GM23338 (cell line): Measurements from ENCODE around the gene AAR2. TPM values are rescaled to one million over a fixed set of nuclear protein-coding genes. Genes with fewer than 3 reads are reported as not detected.
A peak's percentile ranks its signal among the peaks of the same experiment; 100 is the strongest.

Source experiments
- ATAC-seq: fragments of 200-7000 bp; cut with Tn5 transposase; 3 replicates; pipeline ENCODE4 v1.9.1; 2020
- DNase-seq: peaks from one replicate; pipeline ENCODE4 v3.0.0-alpha.2; 2015; ENCODE audit warnings: low spot score
- H2AFZ ChIP-seq: fragments of 200-600 bp; sonication (generic); 2 replicates; pipeline ENCODE4 v1.8.0; 2016; ENCODE audit warnings: antibody characterized with exemption, mild to moderate bottlenecking, moderate library complexity
- H3F3A ChIP-seq: fragments of 200-600 bp; sonication (generic); replicated peaks from 2 replicates; pipeline ENCODE4 v1.8.0; 2017; ENCODE audit warnings: antibody characterized with exemption, mixed run types, low read depth
- H3K27ac ChIP-seq: fragments of 200-600 bp; sonication (generic); 2 replicates; pipeline ENCODE4 v1.6.1; 2016; ENCODE audit warnings: low read depth
- H3K27me3 ChIP-seq: fragments of 200-600 bp; sonication (generic); 2 replicates; pipeline ENCODE4 v1.8.0; 2016; ENCODE audit warnings: mild to moderate bottlenecking, mixed run types, moderate library complexity; ENCODE audit not compliant: insufficient read depth
- H3K36me3 ChIP-seq: fragments of 200-600 bp; sonication (generic); 2 replicates; pipeline ENCODE4 v1.8.0; 2016; ENCODE audit warnings: mild to moderate bottlenecking; ENCODE audit not compliant: insufficient read depth
- H3K4me1 ChIP-seq: fragments of 200-600 bp; sonication (generic); 2 replicates; pipeline ENCODE4 v1.8.0; 2016; ENCODE audit warnings: mild to moderate bottlenecking, moderate library complexity; ENCODE audit not compliant: insufficient read depth
- H3K4me2 ChIP-seq: fragments of 200-600 bp; sonication (generic); 2 replicates; pipeline ENCODE4 v1.7.1; 2017; ENCODE audit warnings: mixed run types
- H3K4me3 ChIP-seq: fragments of 200-600 bp; sonication (generic); 2 replicates; pipeline ENCODE4 v1.6.1; 2016; ENCODE audit warnings: mixed run types
- H3K79me2 ChIP-seq: fragments of 200-600 bp; sonication (generic); replicated peaks from 2 replicates; pipeline ENCODE4 v1.8.0; 2017; ENCODE audit warnings: mild to moderate bottlenecking; ENCODE audit not compliant: insufficient read depth
- H3K9me2 ChIP-seq: fragments of 200-600 bp; sonication (generic); 2 replicates; pipeline ENCODE4 v1.8.0; 2017; ENCODE audit not compliant: insufficient read depth
- H4K20me1 ChIP-seq: fragments of 200-600 bp; sonication (generic); replicated peaks from 2 replicates; pipeline ENCODE4 v1.8.0; 2017; ENCODE audit warnings: mild to moderate bottlenecking; ENCODE audit not compliant: insufficient read depth
- H3K27ac Mint-ChIP-seq: 2 replicates; pipeline ENCODE4 v1.8.0; 2020; ENCODE audit warnings: inconsistent platforms, mild to moderate bottlenecking, moderate library complexity, mixed read lengths
- H3K27me3 Mint-ChIP-seq: 3 replicates; pipeline ENCODE4 v1.8.0; 2022; ENCODE audit warnings: low read depth, mild to moderate bottlenecking, moderate library complexity, mixed read lengths, inconsistent platforms; ENCODE audit not compliant: insufficient read depth, poor library complexity
- H3K36me3 Mint-ChIP-seq: 3 replicates; pipeline ENCODE4 v1.8.0; 2021; ENCODE audit warnings: low read depth, mild to moderate bottlenecking, inconsistent platforms, moderate library complexity, mixed read lengths
- H3K4me1 Mint-ChIP-seq: 3 replicates; pipeline ENCODE4 v1.8.0; 2020; ENCODE audit warnings: mild to moderate bottlenecking, inconsistent platforms, mixed read lengths
- H3K4me3 Mint-ChIP-seq: 3 replicates; pipeline ENCODE4 v1.8.0; 2021; ENCODE audit warnings: moderate library complexity, mild to moderate bottlenecking, inconsistent platforms, mixed read lengths
- H3K9me3 Mint-ChIP-seq: 3 replicates; pipeline ENCODE4 v1.8.0; 2020; ENCODE audit warnings: moderate library complexity, mild to moderate bottlenecking, inconsistent platforms, mixed read lengths
- CTCF ChIP-seq, 2 experiments: fragments of 200-600 bp in 1 of 2; sonication (generic) in 1 of 2; conservative IDR thresholded peaks; 2 replicates each; pipeline versions ENCODE4 v1.5.1 to v1.6.1; 2016 to 2017; ENCODE audit warnings: antibody characterized with exemption in 2 of 2, low read depth in 2 of 2, mild to moderate bottlenecking in 2 of 2, moderate library complexity in 1 of 2
- NANOG ChIP-seq: IDR thresholded peaks from 2 replicates; pipeline ENCODE4 v1.6.1; 2016; ENCODE audit warnings: antibody characterized with exemption, borderline replicate concordance
- POLR2AphosphoS5 ChIP-seq: IDR thresholded peaks from 2 replicates; pipeline ENCODE4 v1.6.1; 2016; ENCODE audit warnings: antibody characterized with exemption, low read depth
- ZNF114 ChIP-seq: fragments of 250-450 bp; sonication (Bioruptor Pico); IDR thresholded peaks from 2 replicates; pipeline ENCODE4 v1.5.0; 2020; ENCODE audit warnings: mild to moderate bottlenecking, moderate library complexity
- polyA plus RNA-seq: library from polyadenylated mRNA; unstranded; fragments of >200 nt; fragmentation: Nextera tagmentation; extraction: Ambion mirVana; gene quantifications from 2 replicates; pipeline ENCODE4 v1.2.1, GENCODE V29; 2016
- total RNA-seq: library from RNA; depleted of rRNA; stranded (reverse); fragments of >200 nt; shearing (Covaris generic); gene quantifications from 2 replicates; pipeline ENCODE4 v1.2.3, GENCODE V29; 2014
- TF ChIP-seq, protein P1 (sequence below): fragments of 250-450 bp; sonication (Bioruptor Pico); IDR thresholded peaks from 2 replicates; pipeline ENCODE4 v1.5.0; 2020; ENCODE audit warnings: mild to moderate bottlenecking, moderate library complexity
- TF ChIP-seq, protein P2 (sequence below): IDR thresholded peaks from one replicate; pipeline ENCODE4 v1.6.1; 2018; ENCODE audit warnings: antibody characterized with exemption; ENCODE audit not compliant: unreplicated experiment

Gene AAR2
- total and polyA plus RNA-seq, 2 experiments from 2014 or later: 15.8 to 32.6 TPM

GRCh38 chr20:36216314-36217025, 19.8 kb upstream of the AAR2 start (continued):
- TF ChIP-seq, protein P1, sequence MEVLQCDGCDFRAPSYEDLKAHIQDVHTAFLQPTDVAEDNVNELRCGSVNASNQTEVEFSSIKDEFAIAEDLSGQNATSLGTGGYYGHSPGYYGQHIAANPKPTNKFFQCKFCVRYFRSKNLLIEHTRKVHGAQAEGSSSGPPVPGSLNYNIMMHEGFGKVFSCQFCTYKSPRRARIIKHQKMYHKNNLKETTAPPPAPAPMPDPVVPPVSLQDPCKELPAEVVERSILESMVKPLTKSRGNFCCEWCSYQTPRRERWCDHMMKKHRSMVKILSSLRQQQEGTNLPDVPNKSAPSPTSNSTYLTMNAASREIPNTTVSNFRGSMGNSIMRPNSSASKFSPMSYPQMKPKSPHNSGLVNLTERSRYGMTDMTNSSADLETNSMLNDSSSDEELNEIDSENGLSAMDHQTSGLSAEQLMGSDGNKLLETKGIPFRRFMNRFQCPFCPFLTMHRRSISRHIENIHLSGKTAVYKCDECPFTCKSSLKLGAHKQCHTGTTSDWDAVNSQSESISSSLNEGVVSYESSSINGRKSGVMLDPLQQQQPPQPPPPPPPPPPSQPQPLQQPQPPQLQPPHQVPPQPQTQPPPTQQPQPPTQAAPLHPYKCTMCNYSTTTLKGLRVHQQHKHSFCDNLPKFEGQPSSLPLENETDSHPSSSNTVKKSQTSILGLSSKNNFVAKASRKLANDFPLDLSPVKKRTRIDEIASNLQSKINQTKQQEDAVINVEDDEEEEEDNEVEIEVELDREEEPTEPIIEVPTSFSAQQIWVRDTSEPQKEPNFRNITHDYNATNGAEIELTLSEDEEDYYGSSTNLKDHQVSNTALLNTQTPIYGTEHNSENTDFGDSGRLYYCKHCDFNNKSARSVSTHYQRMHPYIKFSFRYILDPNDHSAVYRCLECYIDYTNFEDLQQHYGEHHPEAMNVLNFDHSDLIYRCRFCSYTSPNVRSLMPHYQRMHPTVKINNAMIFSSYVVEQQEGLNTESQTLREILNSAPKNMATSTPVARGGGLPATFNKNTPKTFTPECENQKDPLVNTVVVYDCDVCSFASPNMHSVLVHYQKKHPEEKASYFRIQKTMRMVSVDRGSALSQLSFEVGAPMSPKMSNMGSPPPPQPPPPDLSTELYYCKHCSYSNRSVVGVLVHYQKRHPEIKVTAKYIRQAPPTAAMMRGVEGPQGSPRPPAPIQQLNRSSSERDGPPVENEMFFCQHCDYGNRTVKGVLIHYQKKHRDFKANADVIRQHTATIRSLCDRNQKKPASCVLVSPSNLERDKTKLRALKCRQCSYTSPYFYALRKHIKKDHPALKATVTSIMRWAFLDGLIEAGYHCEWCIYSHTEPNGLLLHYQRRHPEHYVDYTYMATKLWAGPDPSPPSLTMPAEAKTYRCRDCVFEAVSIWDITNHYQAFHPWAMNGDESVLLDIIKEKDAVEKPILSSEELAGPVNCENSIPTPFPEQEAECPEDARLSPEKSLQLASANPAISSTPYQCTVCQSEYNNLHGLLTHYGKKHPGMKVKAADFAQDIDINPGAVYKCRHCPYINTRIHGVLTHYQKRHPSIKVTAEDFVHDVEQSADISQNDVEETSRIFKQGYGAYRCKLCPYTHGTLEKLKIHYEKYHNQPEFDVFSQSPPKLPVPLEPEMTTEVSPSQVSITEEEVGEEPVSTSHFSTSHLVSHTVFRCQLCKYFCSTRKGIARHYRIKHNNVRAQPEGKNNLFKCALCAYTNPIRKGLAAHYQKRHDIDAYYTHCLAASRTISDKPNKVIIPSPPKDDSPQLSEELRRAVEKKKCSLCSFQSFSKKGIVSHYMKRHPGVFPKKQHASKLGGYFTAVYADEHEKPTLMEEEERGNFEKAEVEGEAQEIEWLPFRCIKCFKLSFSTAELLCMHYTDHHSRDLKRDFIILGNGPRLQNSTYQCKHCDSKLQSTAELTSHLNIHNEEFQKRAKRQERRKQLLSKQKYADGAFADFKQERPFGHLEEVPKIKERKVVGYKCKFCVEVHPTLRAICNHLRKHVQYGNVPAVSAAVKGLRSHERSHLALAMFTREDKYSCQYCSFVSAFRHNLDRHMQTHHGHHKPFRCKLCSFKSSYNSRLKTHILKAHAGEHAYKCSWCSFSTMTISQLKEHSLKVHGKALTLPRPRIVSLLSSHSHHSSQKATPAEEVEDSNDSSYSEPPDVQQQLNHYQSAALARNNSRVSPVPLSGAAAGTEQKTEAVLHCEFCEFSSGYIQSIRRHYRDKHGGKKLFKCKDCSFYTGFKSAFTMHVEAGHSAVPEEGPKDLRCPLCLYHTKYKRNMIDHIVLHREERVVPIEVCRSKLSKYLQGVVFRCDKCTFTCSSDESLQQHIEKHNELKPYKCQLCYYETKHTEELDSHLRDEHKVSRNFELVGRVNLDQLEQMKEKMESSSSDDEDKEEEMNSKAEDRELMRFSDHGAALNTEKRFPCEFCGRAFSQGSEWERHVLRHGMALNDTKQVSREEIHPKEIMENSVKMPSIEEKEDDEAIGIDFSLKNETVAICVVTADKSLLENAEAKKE (CRISPR knock-in tag): no peak
- TF ChIP-seq POLR2AphosphoS5 (no peak), ZNF114 (CRISPR knock-in tag) (no peak), CTCF (conservative IDR thresholded peaks at IDR 0.05; ENCODE audit: low read depth in 2 of 2) (no peak)

DNA sequence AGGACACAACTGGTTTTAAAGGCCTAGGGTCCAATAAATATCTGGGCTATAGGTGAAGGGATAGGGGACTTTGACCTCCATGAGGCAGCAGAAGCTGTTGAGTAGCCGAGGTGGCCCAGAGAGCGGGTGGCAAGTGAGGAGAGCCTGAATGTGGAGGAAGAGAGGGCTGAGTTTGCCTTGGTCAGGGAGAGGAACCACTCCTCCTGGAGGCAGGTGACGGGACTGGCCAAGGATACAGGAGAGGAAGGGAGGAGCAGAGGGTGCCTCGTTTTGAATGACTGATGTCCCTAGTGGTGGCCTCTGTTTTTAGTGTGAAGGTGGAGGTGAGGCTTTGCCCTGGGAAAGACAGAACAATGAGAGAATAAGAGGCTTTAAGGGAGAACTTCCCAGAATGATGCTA, 19.1 kb upstream of the AAR2 start:
- Mint-ChIP-seq H3K9me3 (no peaks in the 10 kb centered on the region), H3K27ac (no peak overlapping the region), H3K4me3 (no peak overlapping the region), H3K36me3 (0 out of 3 replicates have a peak, but pooled peaks cover 2% of the 10 kb centered on the region), H3K27me3 (no peaks in the 10 kb centered on the region), H3K4me1 (peaks cover 9% of the 10 kb centered on the region)
- ATAC-seq (peak; percentile 98), DNase-seq (peak; percentile 91)
- Histone ChIP-seq H3K27ac (no peak overlapping the region), H3K4me3 (no peak overlapping the region), H3K36me3 (no peaks in the 10 kb centered on the region), H4K20me1 (no peaks in the 10 kb centered on the region; the same call in 1 of the 2 replicates), H3K9me2 (no peaks in the 10 kb centered on the region), H3F3A (no peaks in the 10 kb centered on the region), H3K27me3 (no peaks in the 10 kb centered on the region), H3K79me2 (no peaks in the 10 kb centered on the region), H2AFZ (no peak overlapping the region), H3K4me2 (no peak overlapping the region), H3K4me1 (no peaks in the 10 kb centered on the region)
- peak; percentile 68 to 70 for TF ChIP-seq CTCF (conservative IDR thresholded peaks at IDR 0.05; ENCODE audit: low read depth in 2 of 2)
- TF ChIP-seq, protein P2, sequence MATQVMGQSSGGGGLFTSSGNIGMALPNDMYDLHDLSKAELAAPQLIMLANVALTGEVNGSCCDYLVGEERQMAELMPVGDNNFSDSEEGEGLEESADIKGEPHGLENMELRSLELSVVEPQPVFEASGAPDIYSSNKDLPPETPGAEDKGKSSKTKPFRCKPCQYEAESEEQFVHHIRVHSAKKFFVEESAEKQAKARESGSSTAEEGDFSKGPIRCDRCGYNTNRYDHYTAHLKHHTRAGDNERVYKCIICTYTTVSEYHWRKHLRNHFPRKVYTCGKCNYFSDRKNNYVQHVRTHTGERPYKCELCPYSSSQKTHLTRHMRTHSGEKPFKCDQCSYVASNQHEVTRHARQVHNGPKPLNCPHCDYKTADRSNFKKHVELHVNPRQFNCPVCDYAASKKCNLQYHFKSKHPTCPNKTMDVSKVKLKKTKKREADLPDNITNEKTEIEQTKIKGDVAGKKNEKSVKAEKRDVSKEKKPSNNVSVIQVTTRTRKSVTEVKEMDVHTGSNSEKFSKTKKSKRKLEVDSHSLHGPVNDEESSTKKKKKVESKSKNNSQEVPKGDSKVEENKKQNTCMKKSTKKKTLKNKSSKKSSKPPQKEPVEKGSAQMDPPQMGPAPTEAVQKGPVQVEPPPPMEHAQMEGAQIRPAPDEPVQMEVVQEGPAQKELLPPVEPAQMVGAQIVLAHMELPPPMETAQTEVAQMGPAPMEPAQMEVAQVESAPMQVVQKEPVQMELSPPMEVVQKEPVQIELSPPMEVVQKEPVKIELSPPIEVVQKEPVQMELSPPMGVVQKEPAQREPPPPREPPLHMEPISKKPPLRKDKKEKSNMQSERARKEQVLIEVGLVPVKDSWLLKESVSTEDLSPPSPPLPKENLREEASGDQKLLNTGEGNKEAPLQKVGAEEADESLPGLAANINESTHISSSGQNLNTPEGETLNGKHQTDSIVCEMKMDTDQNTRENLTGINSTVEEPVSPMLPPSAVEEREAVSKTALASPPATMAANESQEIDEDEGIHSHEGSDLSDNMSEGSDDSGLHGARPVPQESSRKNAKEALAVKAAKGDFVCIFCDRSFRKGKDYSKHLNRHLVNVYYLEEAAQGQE: no peak
- no peak for TF ChIP-seq NANOG
- no peak for TF ChIP-seq ZNF114 (CRISPR knock-in tag)
